H1 (cell line): ENCODE results near the gene STOML2. TPM values are rescaled to one million over a fixed set of nuclear protein-coding genes. Genes with fewer than 3 reads are reported as not detected.

Experiments used
- ATF2 ChIP-seq: IDR thresholded peaks from 2 replicates; pipeline ENCODE4 v1.6.1; 2012; ENCODE audit warnings: low read length, inconsistent platforms
- BACH1 ChIP-seq: IDR thresholded peaks from 2 replicates; pipeline ENCODE4 v1.6.1; 2012; ENCODE audit warnings: low read length, improper control_type of control experiment
- CEBPB ChIP-seq: IDR thresholded peaks from 2 replicates; pipeline ENCODE4 v1.6.1; 2012; ENCODE audit warnings: low read depth, low read length
- CHD1 ChIP-seq: IDR thresholded peaks from 2 replicates; pipeline ENCODE4 v1.6.1; 2012; ENCODE audit warnings: low read depth, low read length, improper control_type of control experiment
- FOSL1 ChIP-seq: IDR thresholded peaks from 2 replicates; pipeline ENCODE4 v1.6.1; 2011; ENCODE audit warnings: mild to moderate bottlenecking, low read depth, low read length, moderate library complexity; ENCODE audit not compliant: insufficient read depth
- GABPA ChIP-seq: IDR thresholded peaks from 2 replicates; pipeline ENCODE4 v1.6.1; 2011; ENCODE audit warnings: mild to moderate bottlenecking, low read length, moderate library complexity, borderline replicate concordance; ENCODE audit not compliant: insufficient read depth
- JUN ChIP-seq: IDR thresholded peaks from 2 replicates; pipeline ENCODE4 v1.6.1; 2011; ENCODE audit warnings: low read depth, mild to moderate bottlenecking, improper control_type of control experiment, low read length
- KDM4A ChIP-seq: IDR thresholded peaks from one replicate; pipeline ENCODE4 v1.7.1; 2012; ENCODE audit warnings: low read depth, mild to moderate bottlenecking, moderate library complexity, low read length, inconsistent platforms; ENCODE audit not compliant: severe bottlenecking
- KDM5A ChIP-seq: fragments of 200-600 bp; IDR thresholded peaks from 2 replicates; pipeline ENCODE4 v1.7.1; 2012; ENCODE audit warnings: mild to moderate bottlenecking, low read length, inconsistent platforms, mixed read lengths
- NRF1 ChIP-seq: IDR thresholded peaks from 2 replicates; pipeline ENCODE4 v1.6.1; 2011; ENCODE audit warnings: mild to moderate bottlenecking, low read depth, low read length, improper control_type of control experiment
- RXRA ChIP-seq: IDR thresholded peaks from 2 replicates; pipeline ENCODE4 v1.6.1; 2011; ENCODE audit warnings: low read depth, mild to moderate bottlenecking, low read length, moderate library complexity; ENCODE audit not compliant: insufficient read depth
- SP1 ChIP-seq: IDR thresholded peaks from 2 replicates; pipeline ENCODE4 v1.6.1; 2011; ENCODE audit warnings: low read depth, low read length
- SP4 ChIP-seq: IDR thresholded peaks from 2 replicates; pipeline ENCODE4 v1.6.1; 2012; ENCODE audit warnings: low read length, inconsistent platforms
- ZNF274 ChIP-seq: IDR thresholded peaks from 2 replicates; pipeline ENCODE4 v1.7.0; 2012; ENCODE audit warnings: low read length, borderline replicate concordance; ENCODE audit errors: extremely low read depth
- polyA plus RNA-seq, 7 experiments: library from polyadenylated mRNA; depleted of rRNA in 3 of 7; stranded (reverse) in 5 of 7; unstranded in 2 of 7; fragments of >200 nt in 5 of 7; fragments of 200-250 nt in 2 of 7; gene quantifications; 1 replicate in 5 of 7; 2 replicates in 1 of 7; 4 replicates in 1 of 7; pipeline versions ENCODE4 v1.2.1 to v1.2.3, GENCODE V29; 2011 to 2013; ENCODE audit warnings: missing spikeins in 2 of 7, mixed read lengths in 2 of 7
- total RNA-seq: library from RNA; stranded (reverse); fragmentation: NEBNext Ultra II Directional; extraction: Animal tissue kit (Norgen Biotek cat#: 25700); gene quantifications from 2 replicates; pipeline ENCODE4 v1.2.1, GENCODE V29; 2021

The STOML2 gene
- total and polyA plus RNA-seq, 2 of the 8 experiments (the other 6 are each of a cell fraction or from before 2014, with no cell fraction given) = 203 to 256 TPM

DNA sequence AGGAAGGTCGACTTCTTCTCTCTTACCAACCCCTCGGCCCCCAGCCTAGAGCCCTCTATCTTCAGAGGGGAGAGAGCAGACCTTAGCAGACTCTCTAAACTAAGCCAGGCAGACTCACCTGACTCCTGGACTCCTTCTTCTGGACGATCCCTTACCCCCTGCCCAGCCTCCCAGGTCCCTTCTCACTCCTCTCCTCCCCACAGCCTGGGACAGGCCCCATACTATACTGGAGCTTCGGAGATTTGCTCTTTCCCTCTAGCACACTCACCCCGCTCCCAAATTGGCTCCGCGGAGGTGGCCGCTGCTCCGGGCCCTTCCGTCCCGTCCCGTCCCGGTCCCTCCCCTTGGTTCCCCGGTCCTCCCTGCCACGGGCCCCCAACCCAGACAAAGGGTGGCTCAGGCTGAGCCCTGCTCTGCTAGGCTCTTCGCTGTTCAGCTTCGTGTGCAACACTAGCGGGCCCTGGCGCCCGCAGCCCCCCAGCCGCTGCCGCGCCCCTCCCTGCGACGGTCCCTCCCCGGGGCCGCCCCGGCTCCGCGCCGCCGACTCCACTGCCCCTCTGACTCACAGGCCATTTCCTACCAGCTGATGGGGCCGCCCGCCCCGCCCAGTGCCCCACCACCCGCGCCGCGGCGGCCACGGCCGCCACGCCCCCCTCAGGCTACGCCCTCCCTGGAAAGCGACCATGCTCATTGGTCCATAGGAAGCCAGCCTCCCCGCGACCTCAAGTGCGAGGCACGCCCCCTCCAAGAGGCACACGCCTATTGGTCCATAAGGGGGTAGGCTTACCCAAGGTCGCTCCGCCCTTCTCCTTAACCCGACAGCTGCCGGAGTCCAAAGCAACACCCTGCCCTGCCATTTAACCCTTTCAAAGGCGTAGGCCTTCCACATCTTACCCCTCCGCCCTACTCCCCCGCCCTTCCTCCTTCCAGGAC is 8.3 kb upstream of the STOML2 start (continued):
- TF ChIP-seq ZNF274 = no peak
- no peak for TF ChIP-seq JUN
- no peak for TF ChIP-seq KDM4A
- no peak for TF ChIP-seq ATF2
- TF ChIP-seq CHD1 = no peak
- TF ChIP-seq SP1 = peak; percentile 86
- TF ChIP-seq NRF1 = no peak
- TF ChIP-seq BACH1 = no peak
- no peak for TF ChIP-seq FOSL1
- TF ChIP-seq SP4 = 0 out of 2 replicates have a peak, but pooled peaks have one; percentile 40
- no peak for TF ChIP-seq CEBPB
- no peak for TF ChIP-seq GABPA
- TF ChIP-seq RXRA = no peak
- no peak for TF ChIP-seq KDM5A
